A673 (cell line): ENCODE measurements around the gene PEX19. TPM values are rescaled to one million over a fixed set of nuclear protein-coding genes. Genes with fewer than 3 reads are reported as not detected.

Experiments used
- BruUV-seq: library from RNA; stranded (reverse); fragments of 400-500 nt; replicated peaks from 2 replicates; lab custom pipeline; 2021; lab: Mats Ljungman, UMichigan
- CTCF ChIA-PET: fragments of 300-600 bp; sonication (Branson Sonifier 250); formaldehyde crosslinking; loops from one replicate; lab custom pipeline; 2022; ENCODE audit warnings: antibody characterized with exemption; lab: Charles Lee
- POLR2A ChIA-PET: fragments of 300-600 bp; sonication (Branson Sonifier 250); formaldehyde crosslinking; loops from one replicate; lab custom pipeline; 2022; ENCODE audit warnings: antibody characterized with exemption; ENCODE audit not compliant: low non-redundant PET; lab: Charles Lee
- DNase-seq: peaks from one replicate; pipeline ENCODE4 v3.0.0-alpha.2; 2015; ENCODE audit warnings: low spot score
- H3K27ac ChIP-seq: fragments of 200-600 bp; sonication (generic); 2 replicates; pipeline ENCODE4 v1.5.1; 2016; ENCODE audit warnings: mixed run types, low read depth, mild to moderate bottlenecking, mixed read lengths, antibody characterized with exemption, low read length; ENCODE audit not compliant: poor library complexity, severe bottlenecking
- H3K27me3 ChIP-seq: fragments of 200-600 bp; sonication (generic); replicated peaks from 2 replicates; pipeline ENCODE4 v1.6.1; 2017; ENCODE audit warnings: mixed run types, low read depth, mild to moderate bottlenecking, mixed read lengths, antibody characterized with exemption, low read length; ENCODE audit not compliant: insufficient read depth, poor library complexity
- H3K36me3 ChIP-seq: fragments of 200-600 bp; sonication (generic); 2 replicates; pipeline ENCODE4 v1.6.1; 2016; ENCODE audit warnings: mixed run types, mild to moderate bottlenecking, mixed read lengths, antibody characterized with exemption, low read length; ENCODE audit not compliant: insufficient read depth, poor library complexity, severe bottlenecking
- H3K4me1 ChIP-seq: fragments of 200-600 bp; sonication (generic); 2 replicates; pipeline ENCODE4 v1.6.1; 2017; ENCODE audit warnings: mixed run types, mild to moderate bottlenecking, mixed read lengths, antibody characterized with exemption, low read length; ENCODE audit not compliant: insufficient read depth, poor library complexity, severe bottlenecking
- H3K4me3 ChIP-seq: fragments of 200-600 bp; sonication (generic); 2 replicates; pipeline ENCODE4 v1.5.1; 2016; ENCODE audit warnings: low read depth, mixed run types, mild to moderate bottlenecking, mixed read lengths, low read length; ENCODE audit not compliant: poor library complexity, severe bottlenecking
- H3K9me3 ChIP-seq: fragments of 200-600 bp; sonication (generic); 2 replicates; pipeline ENCODE4 v1.6.1; 2016; ENCODE audit warnings: mixed run types, low read depth, mild to moderate bottlenecking, mixed read lengths, antibody characterized with exemption, low read length; ENCODE audit not compliant: poor library complexity, severe bottlenecking
- CTCF ChIP-seq: fragments of 300-800, 200-600 bp; sonication (generic); conservative IDR thresholded peaks from 2 replicates; pipeline ENCODE4 v1.5.1; 2017; ENCODE audit warnings: low read depth, mild to moderate bottlenecking, antibody characterized with exemption, low read length, moderate library complexity, mixed read lengths
- EZH2 ChIP-seq: fragments of 200-600 bp; sonication (generic); IDR thresholded peaks from 2 replicates; pipeline ENCODE4 v1.6.1; 2017; ENCODE audit warnings: borderline replicate concordance, low read depth, mild to moderate bottlenecking, mixed read lengths, antibody characterized with exemption, low read length; ENCODE audit not compliant: poor library complexity, severe bottlenecking
- intact Hi-C: fragments of 100-400 bp; cut with micrococcal nuclease; formaldehyde crosslinking; loops from one replicate; pipeline ENCODE4 v1.10.0; 2022; ENCODE audit not compliant: unreplicated experiment
- total RNA-seq: library from RNA; stranded (reverse); gene quantifications from 2 replicates; pipeline ENCODE4 v1.2.3, GENCODE V29; 2021

The PEX19 gene
- total RNA-seq, 1 experiment from 2014 or later: 67.0 TPM

GRCh38 chr1:160309185-160309557 lies 24.2 kb upstream of the PEX19 start:
- ChIA-PET POLR2A (no interaction called here), CTCF (no interaction called here)
- Histone ChIP-seq H3K4me3 (no peak overlapping the region), H3K4me1 (no peaks in the 10 kb centered on the region), H3K27ac (no peak overlapping the region), H3K27me3 (no peaks in the 10 kb centered on the region), H3K36me3 (peaks cover 90% of the 10 kb centered on the region), H3K9me3 (no peaks in the 10 kb centered on the region)
- DNase-seq: no peak
- no TSS peak for BruUV-seq
- TF ChIP-seq EZH2 (no peak), CTCF (no peak)
- intact Hi-C loops: no loop called here

- no peaks in the 10 kb centered on the region for H3K9me3 ChIP-seq
- TF ChIP-seq EZH2 (no peak), CTCF (no peak)
- H3K27me3 ChIP-seq: no peaks in the 10 kb centered on the region
- BruUV-seq: no TSS peak
- no peak overlapping the region for H3K4me3 ChIP-seq
- ChIA-PET CTCF (no interaction called here), POLR2A (no interaction called here)
- DNase-seq: no peak
- H3K4me1 ChIP-seq: no peaks in the 10 kb centered on the region
- intact Hi-C loops: no loop called here
- H3K27ac ChIP-seq: no peak overlapping the region
- peaks cover 91% of the 10 kb centered on the region for H3K36me3 ChIP-seq
Measured at GRCh38 chr1:160308451-160309184, 23.7 kb upstream of the PEX19 start.

- Histone ChIP-seq H3K4me1 (no peaks in the 10 kb centered on the region), H3K9me3 (no peaks in the 10 kb centered on the region), H3K27me3 (no peaks in the 10 kb centered on the region), H3K4me3 (no peak overlapping the region), H3K36me3 (peaks cover 82% of the 10 kb centered on the region), H3K27ac (no peak overlapping the region)
- POLR2A ChIA-PET: no interaction called here
- DNase-seq: no peak
- intact Hi-C loops: no loop called here
- CTCF ChIA-PET: no interaction called here
- TF ChIP-seq EZH2 (no peak), CTCF (no peak)
- BruUV-seq: no TSS peak
Measured at GRCh38 chr1:160307118-160307791, 22.3 kb upstream of the PEX19 start.
